Fibroblast of peridontal ligament (primary cell): Measurements from ENCODE around the gene BFSP2.
"Not testable (repeated sequence)": the region's sequence is repeated elsewhere in the genome, so short reads cannot be mapped to it uniquely, and the experiment has no call there.

Experiments used
- DNase-seq: peaks from one replicate; pipeline ENCODE4 v3.0.0-alpha.2; 2010; ENCODE audit errors: extremely low read depth

The BFSP2 gene

GRCh38 chr3:133520286-133520685 is 120.4 kb downstream of the BFSP2 start:
- DNase-seq = no peak

- not testable (repeated sequence) for DNase-seq
Observed at GRCh38 chr3:133520938-133521337, 121.1 kb downstream of the BFSP2 start.

GRCh38 chr3:133521946-133522345 is 122.1 kb downstream of the BFSP2 start:
- no peak for DNase-seq

- DNase-seq = not testable (repeated sequence)
Observed at GRCh38 chr3:133523758-133524157, 123.9 kb downstream of the BFSP2 start.
